ENCODE data around the gene POLL.

The POLL gene

DNA sequence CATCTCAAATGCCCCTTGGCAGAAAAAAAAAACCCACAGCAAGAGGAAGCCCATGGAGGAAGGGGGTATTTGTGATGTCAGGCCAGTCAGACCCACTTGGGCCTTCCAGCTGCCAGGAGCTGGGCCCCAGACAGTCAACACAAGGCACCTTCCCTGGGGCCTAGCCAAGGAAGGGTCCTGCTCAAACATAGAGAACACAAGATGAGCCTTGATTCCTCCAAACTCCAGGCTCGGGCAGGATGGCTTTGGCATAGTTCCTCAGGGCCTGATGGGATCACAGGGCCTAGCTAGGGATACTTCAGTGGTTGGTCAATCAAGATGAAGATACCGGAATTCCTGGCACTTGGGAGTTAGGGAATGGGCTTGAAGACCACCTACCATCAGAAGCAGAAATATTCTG lies 30.8 kb upstream of the POLL start:
- no peaks in the 10 kb centered on the region for H3K4me1 ChIP-seq (ENCODE audit: control insufficient read depth in 2 of 2, insufficient read depth in 2 of 2, low read length in 2 of 2)
- H3K27ac ChIP-seq (ENCODE audit: low read depth in 2 of 2, low read length in 2 of 2): no peak overlapping the region
- H3K36me3 ChIP-seq (ENCODE audit: control insufficient read depth in 2 of 2, insufficient read depth in 2 of 2, low read length in 2 of 2): peaks cover 27 to 51% of the 10 kb centered on the region in 2 donors
- H3K4me3 ChIP-seq (ENCODE audit: low read length in 2 of 2): no peak overlapping the region
- H3K9ac ChIP-seq (ENCODE audit: low read depth in 1 of 2, low read length in 2 of 2): no peak overlapping the region
- no peaks in the 10 kb centered on the region for H3K9me3 ChIP-seq (ENCODE audit: control insufficient read depth in 2 of 2, low read length in 2 of 2)
- H3K27me3 ChIP-seq (ENCODE audit: control insufficient read depth in 2 of 2, insufficient read depth in 2 of 2, low read length in 2 of 2): no peaks in the 10 kb centered on the region

DNA sequence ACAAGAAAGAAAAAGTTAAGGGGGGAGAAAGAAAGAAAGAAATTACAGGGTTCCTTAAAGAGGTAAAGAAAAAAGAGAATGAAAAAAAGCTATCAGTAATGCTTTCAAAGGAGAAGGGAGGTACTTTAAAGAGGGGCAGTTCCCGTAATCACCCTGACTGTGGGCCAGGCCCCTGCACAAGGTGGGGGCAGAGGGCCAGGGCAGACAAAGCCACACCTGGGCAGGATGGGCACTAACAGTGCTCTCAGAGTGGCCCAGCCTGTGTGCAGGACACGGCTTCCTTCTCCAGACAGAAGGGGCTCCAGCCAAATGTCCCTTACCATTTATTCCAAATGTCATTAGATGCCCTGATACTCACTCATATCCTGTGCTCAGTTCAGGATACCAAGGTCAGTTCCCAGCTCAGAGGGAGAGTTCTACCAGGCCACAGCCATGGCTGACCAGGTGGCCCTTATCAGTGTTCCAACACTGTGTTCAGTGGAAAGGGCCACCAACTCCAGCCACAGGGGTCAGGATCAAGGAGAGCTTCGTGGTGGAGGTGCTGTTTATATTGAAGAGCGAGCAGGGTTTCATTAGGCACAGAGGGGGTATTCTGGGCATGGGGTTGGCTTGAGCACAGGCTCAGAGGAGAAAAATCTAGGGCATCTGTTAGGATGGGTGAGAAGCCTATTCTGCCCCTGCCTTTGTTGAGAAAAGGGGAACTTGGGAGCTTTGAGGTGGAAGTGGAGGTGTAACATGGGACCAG lies 29.9 kb upstream of the POLL start:
- Histone ChIP-seq H3K4me1 (ENCODE audit: control insufficient read depth in 2 of 2, insufficient read depth in 2 of 2, low read length in 2 of 2) (no peaks in the 10 kb centered on the region), H3K9ac (ENCODE audit: low read depth in 1 of 2, low read length in 2 of 2) (no peak overlapping the region), H3K27me3 (ENCODE audit: control insufficient read depth in 2 of 2, insufficient read depth in 2 of 2, low read length in 2 of 2) (no peaks in the 10 kb centered on the region), H3K4me3 (ENCODE audit: low read length in 2 of 2) (no peak overlapping the region), H3K27ac (ENCODE audit: low read depth in 2 of 2, low read length in 2 of 2) (no peak overlapping the region), H3K36me3 (ENCODE audit: control insufficient read depth in 2 of 2, insufficient read depth in 2 of 2, low read length in 2 of 2) (peaks cover 27 to 45% of the 10 kb centered on the region in 2 donors), H3K9me3 (ENCODE audit: control insufficient read depth in 2 of 2, low read length in 2 of 2) (no peaks in the 10 kb centered on the region)

DNA sequence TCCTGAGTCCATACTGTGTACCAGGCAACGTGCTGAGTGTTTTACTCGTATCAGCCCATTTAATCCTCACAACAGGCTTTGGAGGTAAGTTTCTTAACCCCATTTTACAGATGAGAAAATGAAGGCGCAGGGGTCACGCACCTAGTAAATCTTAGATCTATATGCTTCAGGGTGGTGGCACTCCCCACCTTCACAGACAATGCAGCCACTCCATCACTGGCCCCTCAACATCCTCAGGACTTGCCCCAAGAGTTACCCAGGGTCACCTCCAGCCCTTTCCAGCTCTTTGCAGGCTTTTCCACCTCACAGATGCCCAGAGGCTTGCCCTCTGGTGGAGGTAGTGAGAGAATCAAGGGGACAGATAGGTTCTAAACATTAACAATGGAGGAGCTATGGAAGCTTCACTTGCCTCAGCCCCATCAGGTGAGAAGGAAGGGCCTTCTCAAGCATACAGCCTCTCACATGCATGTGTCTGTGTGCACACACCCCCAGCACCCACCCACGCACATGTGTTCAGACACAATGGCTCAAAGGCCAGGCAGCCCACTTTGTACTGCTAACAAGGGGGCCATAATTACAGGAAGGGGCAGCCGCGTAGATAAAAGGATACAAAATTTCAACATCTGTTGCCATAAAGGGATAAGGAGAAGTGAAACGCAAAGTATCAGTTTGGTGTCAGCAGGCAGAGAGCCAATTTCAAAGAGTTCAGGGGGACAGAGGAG lies 29.2 kb upstream of the POLL start:
- no peak overlapping the region for H3K4me3 ChIP-seq (ENCODE audit: low read length in 2 of 2)
- no peaks in the 10 kb centered on the region for H3K4me1 ChIP-seq (ENCODE audit: control insufficient read depth in 2 of 2, insufficient read depth in 2 of 2, low read length in 2 of 2)
- no peak overlapping the region for H3K27ac ChIP-seq (ENCODE audit: low read depth in 2 of 2, low read length in 2 of 2)
- H3K27me3 ChIP-seq (ENCODE audit: control insufficient read depth in 2 of 2, insufficient read depth in 2 of 2, low read length in 2 of 2): no peaks in the 10 kb centered on the region
- peaks cover 27 to 44% of the 10 kb centered on the region in 2 donors for H3K36me3 ChIP-seq (ENCODE audit: control insufficient read depth in 2 of 2, insufficient read depth in 2 of 2, low read length in 2 of 2)
- no peaks in the 10 kb centered on the region for H3K9me3 ChIP-seq (ENCODE audit: control insufficient read depth in 2 of 2, low read length in 2 of 2)
- no peak overlapping the region for H3K9ac ChIP-seq (ENCODE audit: low read depth in 1 of 2, low read length in 2 of 2)

DNA sequence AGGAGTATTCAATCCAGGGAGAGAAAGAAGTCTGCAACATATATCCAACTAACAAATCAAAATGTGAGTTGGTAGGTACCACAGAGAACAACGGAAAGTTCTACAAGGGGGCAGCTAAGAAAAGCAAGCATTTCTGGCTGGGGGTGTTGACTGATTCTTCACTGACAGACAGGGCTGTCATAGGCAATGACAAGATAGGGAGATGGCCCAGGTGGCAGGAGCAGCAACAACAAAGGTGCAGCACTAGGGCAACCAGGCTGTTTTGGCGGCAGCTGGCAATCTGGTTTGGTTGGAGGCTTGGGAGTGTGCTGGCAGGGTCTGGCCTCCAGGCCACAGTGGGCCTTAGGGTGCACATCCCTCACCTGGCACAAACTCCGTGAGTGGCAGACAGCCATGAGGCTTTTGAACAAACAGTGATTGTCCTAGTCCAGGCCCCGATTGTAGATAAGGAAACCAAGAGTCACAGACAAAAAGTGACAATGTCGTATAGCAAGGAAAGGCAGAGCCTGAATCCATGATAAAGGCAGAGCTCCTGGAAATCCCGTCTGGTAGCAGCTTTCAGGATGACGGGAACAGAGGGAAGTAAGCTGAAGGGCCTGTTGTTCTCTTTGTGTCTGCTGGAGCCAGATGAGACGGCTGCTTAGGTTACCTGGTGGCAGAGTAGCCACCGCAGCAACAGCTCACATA lies 28.5 kb upstream of the POLL start:
- no peaks in the 10 kb centered on the region for H3K27me3 ChIP-seq (ENCODE audit: control insufficient read depth in 2 of 2, insufficient read depth in 2 of 2, low read length in 2 of 2)
- peaks cover 28 to 47% of the 10 kb centered on the region in 2 donors for H3K36me3 ChIP-seq (ENCODE audit: control insufficient read depth in 2 of 2, insufficient read depth in 2 of 2, low read length in 2 of 2)
- H3K9me3 ChIP-seq (ENCODE audit: control insufficient read depth in 2 of 2, low read length in 2 of 2): no peaks in the 10 kb centered on the region
- no peak overlapping the region for H3K4me3 ChIP-seq (ENCODE audit: low read length in 2 of 2)
- no peak overlapping the region for H3K27ac ChIP-seq (ENCODE audit: low read depth in 2 of 2, low read length in 2 of 2)
- H3K4me1 ChIP-seq (ENCODE audit: control insufficient read depth in 2 of 2, insufficient read depth in 2 of 2, low read length in 2 of 2): no peaks in the 10 kb centered on the region
- H3K9ac ChIP-seq (ENCODE audit: low read depth in 1 of 2, low read length in 2 of 2): no peak overlapping the region

DNA sequence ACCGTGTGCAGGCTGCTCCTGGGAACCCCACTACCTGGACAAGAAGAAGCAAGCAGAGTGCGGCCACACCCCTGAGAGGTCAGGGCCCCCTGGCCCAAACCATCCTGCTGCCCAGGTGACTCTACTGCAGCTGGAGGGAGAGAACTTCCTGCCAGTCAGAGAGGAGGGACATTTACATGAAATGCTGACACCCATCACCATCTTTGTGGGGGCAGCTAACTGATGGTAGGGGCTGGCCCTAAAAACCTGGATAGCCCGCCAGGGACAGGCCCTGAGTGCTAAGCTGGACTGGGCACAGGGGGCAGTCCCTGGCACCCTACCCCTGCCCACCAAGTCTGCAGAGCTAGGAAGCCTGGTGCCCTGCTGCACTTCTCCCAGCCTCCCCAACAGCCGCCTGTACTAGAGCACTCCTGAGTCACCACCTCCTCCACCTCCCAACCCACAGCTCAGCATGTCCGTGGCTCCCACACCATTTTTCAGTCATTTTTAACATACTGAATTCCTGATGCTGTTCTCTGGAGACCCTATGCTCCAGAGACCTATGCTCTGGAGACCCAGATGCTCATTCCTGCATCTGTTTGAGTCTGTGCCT lies 27.6 kb upstream of the POLL start:
- Histone ChIP-seq H3K36me3 (ENCODE audit: control insufficient read depth in 2 of 2, insufficient read depth in 2 of 2, low read length in 2 of 2) (peaks cover 30 to 49% of the 10 kb centered on the region in 2 donors), H3K27me3 (ENCODE audit: control insufficient read depth in 2 of 2, insufficient read depth in 2 of 2, low read length in 2 of 2) (no peaks in the 10 kb centered on the region), H3K9ac (ENCODE audit: low read depth in 1 of 2, low read length in 2 of 2) (no peak overlapping the region), H3K4me1 (ENCODE audit: control insufficient read depth in 2 of 2, insufficient read depth in 2 of 2, low read length in 2 of 2) (no peaks in the 10 kb centered on the region), H3K27ac (ENCODE audit: low read depth in 2 of 2, low read length in 2 of 2) (no peak overlapping the region), H3K9me3 (ENCODE audit: control insufficient read depth in 2 of 2, low read length in 2 of 2) (no peaks in the 10 kb centered on the region), H3K4me3 (ENCODE audit: low read length in 2 of 2) (no peak overlapping the region)

DNA sequence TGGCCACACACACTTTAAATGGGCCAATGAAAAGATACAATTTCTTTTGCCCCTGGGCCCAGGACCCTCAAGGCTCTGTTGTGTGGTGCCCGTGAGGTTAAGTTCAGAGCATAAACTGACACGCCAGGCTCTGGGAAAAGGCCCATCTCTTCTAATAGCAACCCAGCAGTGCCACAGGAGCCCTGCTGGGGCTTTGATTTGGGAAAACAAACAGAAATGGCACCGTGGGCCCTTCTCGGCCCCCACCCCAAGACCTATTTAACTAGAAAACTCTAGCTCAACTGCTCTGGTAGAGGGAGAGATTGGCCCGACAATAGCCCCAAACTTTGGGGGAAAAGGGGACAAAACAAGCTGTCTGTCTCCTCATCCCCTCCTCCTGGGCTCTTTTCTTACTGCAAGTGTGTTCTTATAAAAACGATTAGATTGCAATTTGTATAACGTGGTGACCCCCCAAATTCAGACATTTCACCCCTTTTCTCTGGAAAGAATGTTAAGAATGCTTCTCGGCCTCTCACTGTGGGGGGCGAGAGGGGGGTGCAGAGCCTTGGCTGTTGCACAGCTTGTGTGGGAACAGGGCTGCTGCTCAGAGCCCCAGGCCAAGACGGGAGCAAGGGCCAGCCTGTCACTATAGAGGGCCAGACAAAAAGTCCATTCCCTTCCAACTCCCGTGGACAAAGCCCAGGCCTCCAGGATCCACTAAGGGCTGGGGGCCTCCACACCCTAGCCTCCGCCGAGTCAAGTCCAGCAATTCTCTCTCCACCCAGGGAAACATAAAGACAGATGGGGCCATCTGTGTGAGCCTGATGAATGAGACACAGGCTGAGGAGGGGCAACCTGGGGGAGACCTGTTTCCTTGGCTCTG lies 26.8 kb upstream of the POLL start:
- Histone ChIP-seq H3K27ac (ENCODE audit: low read depth in 2 of 2, low read length in 2 of 2) (no peak overlapping the region), H3K4me1 (ENCODE audit: control insufficient read depth in 2 of 2, insufficient read depth in 2 of 2, low read length in 2 of 2) (no peaks in the 10 kb centered on the region), H3K27me3 (ENCODE audit: control insufficient read depth in 2 of 2, insufficient read depth in 2 of 2, low read length in 2 of 2) (no peaks in the 10 kb centered on the region), H3K4me3 (ENCODE audit: low read length in 2 of 2) (no peak overlapping the region), H3K9ac (ENCODE audit: low read depth in 1 of 2, low read length in 2 of 2) (no peak overlapping the region), H3K36me3 (ENCODE audit: control insufficient read depth in 2 of 2, insufficient read depth in 2 of 2, low read length in 2 of 2) (peaks cover 27 to 48% of the 10 kb centered on the region in 2 donors), H3K9me3 (ENCODE audit: control insufficient read depth in 2 of 2, low read length in 2 of 2) (no peaks in the 10 kb centered on the region)

DNA sequence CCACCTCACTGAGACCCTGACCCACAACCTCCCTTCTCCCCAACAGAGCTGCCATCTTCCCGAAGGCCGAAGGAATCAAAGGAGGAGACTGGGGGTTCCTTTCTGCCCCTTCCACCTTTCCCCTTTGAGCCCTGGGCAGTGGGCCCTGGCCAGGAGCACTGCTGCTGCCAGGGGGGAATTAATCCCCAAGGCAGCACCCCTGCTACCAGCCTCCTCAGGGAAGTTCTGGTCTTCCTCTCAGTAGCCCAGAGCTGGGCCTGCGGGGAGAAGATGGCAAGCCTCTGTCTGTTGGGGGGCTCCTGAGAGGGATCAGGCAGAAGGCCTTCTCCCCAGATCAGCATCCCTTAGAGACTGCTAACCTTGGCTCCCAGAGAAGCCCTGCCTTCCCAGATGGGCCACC lies 25.6 kb upstream of the POLL start:
- Histone ChIP-seq H3K4me3 (ENCODE audit: low read length in 2 of 2) (no peak overlapping the region), H3K9ac (ENCODE audit: low read depth in 1 of 2, low read length in 2 of 2) (no peak overlapping the region), H3K27me3 (ENCODE audit: control insufficient read depth in 2 of 2, insufficient read depth in 2 of 2, low read length in 2 of 2) (no peaks in the 10 kb centered on the region), H3K27ac (ENCODE audit: low read depth in 2 of 2, low read length in 2 of 2) (no peak overlapping the region), H3K4me1 (ENCODE audit: control insufficient read depth in 2 of 2, insufficient read depth in 2 of 2, low read length in 2 of 2) (no peaks in the 10 kb centered on the region), H3K36me3 (ENCODE audit: control insufficient read depth in 2 of 2, insufficient read depth in 2 of 2, low read length in 2 of 2) (peaks cover 39 to 56% of the 10 kb centered on the region in 2 donors), H3K9me3 (ENCODE audit: control insufficient read depth in 2 of 2, low read length in 2 of 2) (no peaks in the 10 kb centered on the region)

DNA sequence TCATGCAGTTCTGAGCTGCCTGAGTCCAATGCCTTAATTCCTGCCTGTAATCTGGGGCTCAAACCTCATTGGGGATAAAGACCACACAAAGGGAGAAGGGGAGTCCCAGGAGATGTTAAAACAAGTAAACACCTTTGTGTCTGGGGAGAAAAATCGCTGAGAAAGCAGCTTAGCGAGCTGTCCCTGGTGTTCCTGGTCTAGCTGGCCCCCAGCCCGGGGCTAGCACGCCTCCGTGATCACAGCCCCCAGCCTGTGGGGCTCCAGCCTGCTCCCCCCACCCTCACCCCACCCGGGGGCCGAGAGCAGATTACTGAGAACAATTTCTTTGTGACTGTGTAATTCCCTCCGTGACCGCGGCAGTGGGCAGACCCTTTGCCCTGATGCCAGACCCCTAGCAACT lies 24.8 kb upstream of the POLL start:
- no peaks in the 10 kb centered on the region for H3K9me3 ChIP-seq (ENCODE audit: control insufficient read depth in 2 of 2, low read length in 2 of 2)
- no peak overlapping the region for H3K27ac ChIP-seq (ENCODE audit: low read depth in 2 of 2, low read length in 2 of 2)
- H3K36me3 ChIP-seq (ENCODE audit: control insufficient read depth in 2 of 2, insufficient read depth in 2 of 2, low read length in 2 of 2): peaks cover 40 to 57% of the 10 kb centered on the region in 2 donors

DNA sequence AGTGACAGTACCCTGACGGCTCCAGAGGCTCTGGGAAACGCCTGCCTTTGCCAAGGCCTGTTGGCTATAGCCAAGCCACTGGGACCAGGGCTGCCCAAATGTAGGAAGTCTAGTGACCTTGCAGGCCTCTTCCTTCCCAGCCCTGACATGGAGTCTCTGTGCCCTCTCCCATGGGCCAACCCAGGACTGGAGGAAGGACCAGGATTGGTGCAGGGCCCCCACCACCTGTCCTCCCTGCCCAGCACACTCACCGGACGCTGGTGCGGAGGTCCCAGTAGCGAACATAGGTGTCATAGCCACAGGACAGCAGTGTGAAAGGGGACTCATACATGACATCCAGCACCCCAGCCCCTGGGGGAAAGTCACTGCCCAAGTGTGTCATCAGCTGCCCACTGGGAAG lies 24.0 kb upstream of the POLL start:
- H3K27ac ChIP-seq (ENCODE audit: low read depth in 2 of 2, low read length in 2 of 2): no peak overlapping the region
- H3K36me3 ChIP-seq (ENCODE audit: control insufficient read depth in 2 of 2, insufficient read depth in 2 of 2, low read length in 2 of 2): peaks cover 40 to 56% of the 10 kb centered on the region in 2 donors

More for the DNA sequence above, 24.8 kb upstream of the POLL start:
- Histone ChIP-seq H3K27me3 (ENCODE audit: control insufficient read depth in 2 of 2, insufficient read depth in 2 of 2, low read length in 2 of 2) (no peaks in the 10 kb centered on the region), H3K4me3 (ENCODE audit: low read length in 2 of 2) (no peak overlapping the region), H3K4me1 (ENCODE audit: control insufficient read depth in 2 of 2, insufficient read depth in 2 of 2, low read length in 2 of 2) (no peaks in the 10 kb centered on the region), H3K9ac (ENCODE audit: low read depth in 1 of 2, low read length in 2 of 2) (no peak overlapping the region)

More for the DNA sequence above, 24.0 kb upstream of the POLL start:
- Histone ChIP-seq H3K4me1 (ENCODE audit: control insufficient read depth in 2 of 2, insufficient read depth in 2 of 2, low read length in 2 of 2) (no peaks in the 10 kb centered on the region), H3K9me3 (ENCODE audit: control insufficient read depth in 2 of 2, low read length in 2 of 2) (no peaks in the 10 kb centered on the region), H3K4me3 (ENCODE audit: low read length in 2 of 2) (no peak overlapping the region), H3K9ac (ENCODE audit: low read depth in 1 of 2, low read length in 2 of 2) (no peak overlapping the region), H3K27me3 (ENCODE audit: control insufficient read depth in 2 of 2, insufficient read depth in 2 of 2, low read length in 2 of 2) (no peaks in the 10 kb centered on the region)

Data from mucosa of rectum (tissue), 2 donors.